HCT116 (cell line): Measurements from ENCODE around the gene TMEM94. TPM values are rescaled to one million over a fixed set of nuclear protein-coding genes. Genes with fewer than 3 reads are reported as not detected.
A peak's percentile ranks its signal among the peaks of the same experiment; 100 is the strongest.

ENCODE experiments used
- ATAC-seq: fragments of 200-7000 bp; cut with Tn5 transposase; 2 replicates; pipeline ENCODE4 v1.9.1; 2020; ENCODE audit warnings: mild to moderate bottlenecking, moderate library complexity
- BruUV-seq: library from RNA; stranded (reverse); fragments of 400-500 nt; replicated peaks from 2 replicates; lab custom pipeline; 2021; lab: Mats Ljungman, UMichigan
- CTCF ChIA-PET: fragments of 300-600 bp; sonication (Branson Sonifier 250); formaldehyde crosslinking; loops from one replicate; lab custom pipeline; 2021; ENCODE audit warnings: antibody characterized with exemption; lab: Charles Lee
- POLR2A ChIA-PET: fragments of 300-600, 350-600 bp; sonication (Branson Sonifier 250); formaldehyde crosslinking; loops from one replicate; lab custom pipeline; 2021; ENCODE audit warnings: antibody characterized with exemption; lab: Charles Lee
- RAD21 ChIA-PET, 2 experiments: fragments of 300-600 bp; sonication (Branson Sonifier 250); formaldehyde crosslinking; loops; one replicate each; lab custom pipeline; 2023; ENCODE audit warnings: low total read pairs in 2 of 2; ENCODE audit not compliant: uncharacterized antibody in 2 of 2, unreplicated experiment in 2 of 2, low non-redundant PET in 1 of 2; lab: Charles Lee
- DNase-seq: peaks from one replicate; pipeline ENCODE4 v3.0.0-alpha.2; 2010; ENCODE audit warnings: low read depth, low spot score
- H2AFZ ChIP-seq: fragments of 200-600 bp; shearing (Covaris generic), sonication (generic); 2 replicates; pipeline ENCODE4 v1.6.1; 2017; ENCODE audit warnings: low read depth, mixed run types, mixed read lengths, antibody characterized with exemption, low read length; ENCODE audit not compliant: poor library complexity, severe bottlenecking
- H3K27ac ChIP-seq: 2 replicates; pipeline ENCODE4 v1.5.1; 2012; ENCODE audit warnings: low read depth, low read length
- H3K27me3 ChIP-seq: fragments of 200-600 bp; sonication (generic); 2 replicates; pipeline ENCODE4 v1.6.1; 2016; ENCODE audit warnings: mixed run types, low read length, mixed read lengths; ENCODE audit not compliant: insufficient read depth
- H3K36me3 ChIP-seq, 2 experiments: fragments of 200-500 bp in 1 of 2; fragments of 200-600 bp in 1 of 2; sonication (Bioruptor generic) in 1 of 2; sonication (generic) in 1 of 2; 2 replicates each; pipeline versions ENCODE4 v1.5.1 to v1.6.1; 2014 to 2016; ENCODE audit warnings: low read length in 2 of 2, inconsistent platforms in 1 of 2, mixed read lengths in 1 of 2, mixed run types in 1 of 2; ENCODE audit not compliant: insufficient read depth in 2 of 2, control insufficient read depth in 1 of 2
- H3K4me1 ChIP-seq, 2 experiments: fragments of 200-600 bp in 1 of 2; sonication (generic) in 1 of 2; 2 replicates each; pipeline versions ENCODE4 v1.5.1 to v1.6.1; 2012 to 2017; ENCODE audit warnings: low read length in 2 of 2, inconsistent platforms in 1 of 2, mild to moderate bottlenecking in 1 of 2, mixed read lengths in 1 of 2, mixed run types in 1 of 2, moderate library complexity in 1 of 2; ENCODE audit not compliant: insufficient read depth in 2 of 2, control insufficient read depth in 1 of 2
- H3K4me2 ChIP-seq: fragments of 200-600 bp; sonication (generic); 2 replicates; pipeline ENCODE4 v1.6.1; 2017; ENCODE audit warnings: mixed run types, low read length, mixed read lengths
- H3K4me3 ChIP-seq, 2 experiments: fragments of 200-600 bp in 1 of 2; sonication (generic) in 1 of 2; replicated peaks in 1 of 2; 2 replicates each; pipeline ENCODE4 v1.5.1; 2011 to 2016; ENCODE audit warnings: low read length in 2 of 2, control low read depth in 1 of 2, low read depth in 1 of 2, mild to moderate bottlenecking in 1 of 2, mixed read lengths in 1 of 2, mixed run types in 1 of 2
- H3K79me2 ChIP-seq: fragments of 200-600 bp; sonication (generic); 2 replicates; pipeline ENCODE4 v1.6.1; 2017; ENCODE audit warnings: mild to moderate bottlenecking, mixed run types, low read length, moderate library complexity, mixed read lengths; ENCODE audit not compliant: insufficient read depth
- H3K9ac ChIP-seq: fragments of 200-600 bp; sonication (generic); 2 replicates; pipeline ENCODE4 v1.6.1; 2016; ENCODE audit warnings: low read length, mixed read lengths
- H3K9me2 ChIP-seq: fragments of 200-600 bp; sonication (generic), shearing (Covaris generic); 2 replicates; pipeline ENCODE4 v1.6.1; 2017; ENCODE audit warnings: mixed run types, mild to moderate bottlenecking, moderate library complexity; ENCODE audit not compliant: insufficient read depth
- H3K9me3 ChIP-seq, 2 experiments: fragments of 200-500 bp in 1 of 2; fragments of 200-600 bp in 1 of 2; sonication (Bioruptor generic) in 1 of 2; sonication (generic) in 1 of 2; 2 replicates each; pipeline ENCODE4 v1.6.1; 2014 to 2017; ENCODE audit warnings: low read length in 2 of 2, mixed read lengths in 2 of 2, inconsistent platforms in 1 of 2, low read depth in 1 of 2, mild to moderate bottlenecking in 1 of 2, mixed run types in 1 of 2, moderate library complexity in 1 of 2; ENCODE audit not compliant: control insufficient read depth in 1 of 2, insufficient read depth in 1 of 2
- H4K20me1 ChIP-seq: fragments of 200-600 bp; sonication (generic), shearing (Covaris generic); 2 replicates; pipeline ENCODE4 v1.6.1; 2017; ENCODE audit warnings: mixed run types, mild to moderate bottlenecking, moderate library complexity; ENCODE audit not compliant: insufficient read depth
- FOSL1 ChIP-seq: IDR thresholded peaks from 2 replicates; pipeline ENCODE4 v1.6.1; 2012; ENCODE audit warnings: low read depth
- JUND ChIP-seq: IDR thresholded peaks from 2 replicates; pipeline ENCODE4 v1.6.1; 2012
- POLR2A ChIP-seq: IDR thresholded peaks from 2 replicates; pipeline ENCODE4 v1.7.0; 2011; ENCODE audit warnings: borderline replicate concordance; ENCODE audit not compliant: insufficient read depth, insufficient read length; ENCODE audit errors: extremely low read depth
- POLR2AphosphoS5 ChIP-seq: IDR thresholded peaks from 2 replicates; pipeline ENCODE4 v1.6.1; 2011; ENCODE audit warnings: mild to moderate bottlenecking, low read depth, low read length, moderate library complexity
- ZFX ChIP-seq: fragments of 450-650 bp; IDR thresholded peaks from 2 replicates; pipeline ENCODE4 v1.6.1; 2017
- ZNF274 ChIP-seq: fragments of 200-500 bp; sonication (Bioruptor generic); IDR thresholded peaks from 2 replicates; pipeline ENCODE4 v1.6.1; 2014; ENCODE audit warnings: mild to moderate bottlenecking, low read depth, low read length, inconsistent platforms
- intact Hi-C: fragments of 100-400 bp; cut with micrococcal nuclease; formaldehyde crosslinking; loops from 2 replicates; pipeline ENCODE4 v1.10.0; 2022
- total RNA-seq: library from RNA; stranded (reverse); gene quantifications from one replicate; pipeline ENCODE4 v1.2.1, GENCODE V29; 2021; ENCODE audit not compliant: unreplicated experiment
- TF ChIP-seq, protein P1 (sequence below): IDR thresholded peaks from 2 replicates; pipeline ENCODE4 v1.6.1; 2012
- TF ChIP-seq, protein P2 (sequence below): IDR thresholded peaks from 2 replicates; pipeline ENCODE4 v1.6.1; 2012

Gene TMEM94
- total RNA-seq, 1 experiment from 2014 or later, result 75.4 TPM

- TF ChIP-seq FOSL1, result no peak
- TF ChIP-seq, protein P1, sequence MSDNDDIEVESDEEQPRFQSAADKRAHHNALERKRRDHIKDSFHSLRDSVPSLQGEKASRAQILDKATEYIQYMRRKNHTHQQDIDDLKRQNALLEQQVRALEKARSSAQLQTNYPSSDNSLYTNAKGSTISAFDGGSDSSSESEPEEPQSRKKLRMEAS, result no peak
These were observed 47.0 kb downstream of the TMEM94 start (continued) for GRCh38 chr17:75503337-75503950.

- H3K79me2 ChIP-seq, result no peaks in the 10 kb centered on the region
- no peak overlapping the region for H2AFZ ChIP-seq
- ChIA-PET POLR2A (no interaction called here), CTCF (interaction anchor here (1.1 to 1.5 kb wide), 2 partner anchors 12 to 181 kb away, joined by 3 to 7 read pairs; partner anchors contain the start of gene TSEN54), RAD21 (no interaction called here)
- H3K27ac ChIP-seq, result no peak overlapping the region
- H3K4me1 ChIP-seq, result peaks cover 0 to 8% of the 10 kb centered on the region in 2 experiments; a peak in 1 of 4 replicates
- no peaks in the 10 kb centered on the region for H3K9me2 ChIP-seq
- no peak for DNase-seq
- H3K9me3 ChIP-seq, result no peaks in the 10 kb centered on the region
- intact Hi-C loops, result no loop called here
- H4K20me1 ChIP-seq, result no peaks in the 10 kb centered on the region
- H3K36me3 ChIP-seq, result peaks cover 21 to 27% of the 10 kb centered on the region in 2 experiments; a peak in 3 of 4 replicates
- no TSS peak for BruUV-seq
- H3K4me2 ChIP-seq, result no peak overlapping the region
- TF ChIP-seq ZNF274 (no peak), POLR2AphosphoS5 (no peak), JUND (no peak), ZFX (no peak), POLR2A (no peak)
- TF ChIP-seq, protein P2, sequence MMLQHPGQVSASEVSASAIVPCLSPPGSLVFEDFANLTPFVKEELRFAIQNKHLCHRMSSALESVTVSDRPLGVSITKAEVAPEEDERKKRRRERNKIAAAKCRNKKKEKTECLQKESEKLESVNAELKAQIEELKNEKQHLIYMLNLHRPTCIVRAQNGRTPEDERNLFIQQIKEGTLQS, result no peak
- no peaks in the 10 kb centered on the region for H3K27me3 ChIP-seq
- no peak overlapping the region for H3K9ac ChIP-seq
- no peak overlapping the region for H3K4me3 ChIP-seq
- peak; percentile 9; the same call in 1 of the 2 replicates for ATAC-seq
These were observed 47.5 kb downstream of the TMEM94 start for GRCh38 chr17:75503976-75504346.
